Measurements from ENCODE around the gene MT1X.

DNA sequence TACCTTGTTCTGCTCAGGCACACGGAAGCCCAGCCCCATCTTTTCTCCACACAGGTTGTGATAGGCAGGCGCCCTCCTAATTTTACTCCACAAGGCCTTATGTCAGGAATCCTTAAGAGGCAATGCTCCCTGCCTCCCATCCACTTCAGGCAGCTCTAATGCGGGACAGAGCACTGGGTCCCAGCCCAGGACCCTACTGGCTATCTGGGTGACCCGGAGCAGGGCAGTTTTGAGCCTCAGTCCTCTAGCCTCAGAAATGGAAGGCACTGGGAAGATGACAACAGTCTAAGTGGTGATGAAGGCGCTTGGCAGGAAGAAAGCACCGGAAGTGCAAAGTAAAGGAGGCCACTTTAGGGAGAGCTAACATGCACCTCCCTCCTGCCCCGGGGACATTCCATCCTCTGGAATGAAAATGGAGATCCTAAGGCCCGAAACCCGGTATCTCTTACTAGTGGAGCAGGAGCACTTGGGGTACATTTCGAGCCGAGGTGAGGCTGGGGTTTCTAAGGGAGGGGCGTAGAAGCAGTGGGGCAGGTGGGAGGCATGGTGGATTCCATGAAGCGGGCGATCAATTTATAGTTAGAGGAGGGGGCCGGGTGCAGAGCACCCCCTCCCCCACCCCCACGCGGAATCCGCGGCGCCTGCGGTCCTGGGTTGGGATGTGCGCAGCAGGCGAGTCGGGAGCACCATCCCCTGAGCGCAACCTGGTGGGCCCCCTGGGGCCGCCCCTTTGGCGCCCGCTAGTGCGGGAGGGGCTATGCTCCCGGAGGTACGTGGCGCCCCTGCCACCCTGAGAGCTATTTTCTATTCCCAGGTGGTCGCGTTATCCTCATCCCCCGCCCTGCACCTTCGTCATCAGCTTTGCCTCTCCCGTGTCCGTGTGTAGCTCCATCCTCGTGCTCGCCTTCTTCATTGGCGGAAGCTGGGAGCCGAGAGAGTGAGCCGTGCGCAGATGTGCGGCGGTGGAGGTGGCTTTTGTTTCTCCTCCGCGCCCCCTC, 19.6 kb upstream of the MT1X start:
- no peak for TF ChIP-seq POLR2AphosphoS5 (IDR thresholded peaks at IDR 0.05; ENCODE audit: insufficient read depth in 1 of 2, low read depth in 1 of 2)
- TF ChIP-seq CTCF (IDR thresholded peaks at IDR 0.05), result no peak
- TF ChIP-seq POLR2A (IDR thresholded peaks at IDR 0.05), result no peak
